ENCODE data around the gene ROR1.

Gene ROR1

GRCh38 chr1:64021066-64021465 is 247.2 kb downstream of the ROR1 start:
- no peaks in the 10 kb centered on the region for H3K36me3 ChIP-seq
- no peaks in the 10 kb centered on the region for H3K27me3 ChIP-seq
- TF ChIP-seq CTCF (IDR thresholded peaks at IDR 0.05; ENCODE audit: low read depth, low read length), result no peak
- H3K4me1 ChIP-seq, result no peaks in the 10 kb centered on the region
- no peak for DNase-seq
- H3K4me3 ChIP-seq (ENCODE audit: low read depth, low read length), result no peak overlapping the region
- H3K9me3 ChIP-seq, result no peaks in the 10 kb centered on the region

GRCh38 chr1:64025051-64025450 is 251.2 kb downstream of the ROR1 start:
- Histone ChIP-seq H3K36me3 (no peaks in the 10 kb centered on the region), H3K27me3 (no peaks in the 10 kb centered on the region), H3K4me1 (no peaks in the 10 kb centered on the region), H3K4me3 (ENCODE audit: low read depth, low read length) (no peak overlapping the region), H3K9me3 (no peaks in the 10 kb centered on the region)
- TF ChIP-seq CTCF (IDR thresholded peaks at IDR 0.05; ENCODE audit: low read depth, low read length), result no peak
- no peak for DNase-seq

GRCh38 chr1:64029037-64029436 is 255.2 kb downstream of the ROR1 start:
- no peak for DNase-seq
- H3K27me3 ChIP-seq, result no peaks in the 10 kb centered on the region

GRCh38 chr1:64030411-64030810 is 256.6 kb downstream of the ROR1 start:
- no peak for TF ChIP-seq CTCF (IDR thresholded peaks at IDR 0.05; ENCODE audit: low read depth, low read length)
- no peak for DNase-seq
- Histone ChIP-seq H3K9me3 (no peaks in the 10 kb centered on the region), H3K4me1 (no peaks in the 10 kb centered on the region), H3K36me3 (no peaks in the 10 kb centered on the region), H3K4me3 (ENCODE audit: low read depth, low read length) (no peak overlapping the region), H3K27me3 (no peaks in the 10 kb centered on the region)

More at GRCh38 chr1:64029037-64029436, 255.2 kb downstream of the ROR1 start:
- H3K36me3 ChIP-seq, result no peaks in the 10 kb centered on the region
- no peaks in the 10 kb centered on the region for H3K4me1 ChIP-seq
- H3K9me3 ChIP-seq, result no peaks in the 10 kb centered on the region
- no peak for TF ChIP-seq CTCF (IDR thresholded peaks at IDR 0.05; ENCODE audit: low read depth, low read length)
- H3K4me3 ChIP-seq (ENCODE audit: low read depth, low read length), result no peak overlapping the region

GRCh38 chr1:64031236-64031635 is 257.4 kb downstream of the ROR1 start:
- Histone ChIP-seq H3K9me3 (no peaks in the 10 kb centered on the region), H3K27me3 (no peaks in the 10 kb centered on the region), H3K36me3 (no peaks in the 10 kb centered on the region), H3K4me3 (ENCODE audit: low read depth, low read length) (no peak overlapping the region), H3K4me1 (no peaks in the 10 kb centered on the region)
- DNase-seq, result no peak
- no peak for TF ChIP-seq CTCF (IDR thresholded peaks at IDR 0.05; ENCODE audit: low read depth, low read length)

GRCh38 chr1:64033667-64034220 is 259.9 kb downstream of the ROR1 start:
- no peaks in the 10 kb centered on the region for H3K36me3 ChIP-seq
- TF ChIP-seq CTCF (IDR thresholded peaks at IDR 0.05; ENCODE audit: low read depth, low read length), result no peak
- H3K27me3 ChIP-seq, result no peaks in the 10 kb centered on the region
- no peak for DNase-seq
- H3K4me1 ChIP-seq, result no peaks in the 10 kb centered on the region
- H3K4me3 ChIP-seq (ENCODE audit: low read depth, low read length), result no peak overlapping the region
- H3K9me3 ChIP-seq, result no peaks in the 10 kb centered on the region
